Measurements from ENCODE around the gene MMP14. TPM values are rescaled to one million over a fixed set of nuclear protein-coding genes. Genes with fewer than 3 reads are reported as not detected.

Gene MMP14
- total RNA-seq, 1 donor from 2014 or later: 149 TPM

GRCh38 chr14:22893706-22894105 lies 57.3 kb downstream of the MMP14 start:
- intact Hi-C loops (cut with DNase I): no loop called here
- Histone ChIP-seq H3K9me3 (no peaks in the 10 kb centered on the region), H3K4me3 (no peak overlapping the region), H3K27ac (no peak overlapping the region), H3K36me3 (peaks cover 14% of the 10 kb centered on the region), H3K27me3 (no peaks in the 10 kb centered on the region), H3K4me1 (no peaks in the 10 kb centered on the region)
- DNase-seq: no peak
- no peak for ATAC-seq
- TF ChIP-seq CTCF (IDR thresholded peaks at IDR 0.05): no peak

GRCh38 chr14:22895402-22895801 lies 59.0 kb downstream of the MMP14 start:
- Histone ChIP-seq H3K36me3 (peaks cover 17% of the 10 kb centered on the region), H3K9me3 (no peaks in the 10 kb centered on the region), H3K27ac (no peak overlapping the region), H3K4me3 (no peak overlapping the region), H3K4me1 (no peaks in the 10 kb centered on the region), H3K27me3 (no peaks in the 10 kb centered on the region)
- TF ChIP-seq CTCF (IDR thresholded peaks at IDR 0.05): no peak
- ATAC-seq: no peak
- DNase-seq: no peak
- intact Hi-C loops (cut with DNase I): no loop called here

DNA sequence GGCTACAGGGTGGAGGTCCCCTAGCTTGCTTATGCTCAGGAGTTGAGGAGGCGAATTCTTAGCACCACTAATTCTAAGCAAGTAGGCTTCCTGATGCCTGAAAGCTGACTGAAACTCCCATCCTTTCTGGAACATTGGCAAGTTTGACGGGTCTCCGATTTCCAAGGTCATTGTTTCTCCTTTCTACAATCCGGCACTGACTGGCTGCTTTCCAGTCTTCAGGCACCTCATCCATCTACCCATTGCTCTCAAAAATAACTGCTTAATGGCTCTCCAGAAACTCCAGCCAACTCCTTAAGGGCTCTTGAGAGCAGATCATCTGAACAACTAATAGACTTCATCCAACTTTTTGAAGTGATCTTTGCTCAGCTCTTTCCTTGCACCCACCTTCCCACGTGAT lies 60.0 kb downstream of the MMP14 start:
- Histone ChIP-seq H3K4me1 (no peaks in the 10 kb centered on the region), H3K36me3 (peaks cover 27% of the 10 kb centered on the region), H3K4me3 (no peak overlapping the region), H3K27me3 (no peaks in the 10 kb centered on the region), H3K27ac (no peak overlapping the region), H3K9me3 (no peaks in the 10 kb centered on the region)
- TF ChIP-seq CTCF (IDR thresholded peaks at IDR 0.05): no peak
- no peak for DNase-seq
- intact Hi-C loops (cut with DNase I): no loop called here
- ATAC-seq: no peak

- H3K4me3 ChIP-seq: no peak overlapping the region
- intact Hi-C loops (cut with DNase I): no loop called here
- no peak for TF ChIP-seq CTCF (IDR thresholded peaks at IDR 0.05)
- H3K4me1 ChIP-seq: no peaks in the 10 kb centered on the region
- H3K36me3 ChIP-seq: peaks cover 31% of the 10 kb centered on the region
- H3K27ac ChIP-seq: no peak overlapping the region
- no peak for DNase-seq
- no peaks in the 10 kb centered on the region for H3K27me3 ChIP-seq
- ATAC-seq: no peak
- H3K9me3 ChIP-seq: no peaks in the 10 kb centered on the region
These were observed 60.4 kb downstream of the MMP14 start for GRCh38 chr14:22896760-22897159.

- no peak for DNase-seq
- Histone ChIP-seq H3K27me3 (no peaks in the 10 kb centered on the region), H3K4me3 (no peak overlapping the region), H3K27ac (no peak overlapping the region), H3K4me1 (no peaks in the 10 kb centered on the region), H3K36me3 (peaks cover 37% of the 10 kb centered on the region), H3K9me3 (no peaks in the 10 kb centered on the region)
- intact Hi-C loops (cut with DNase I): no loop called here
- no peak for ATAC-seq
- no peak for TF ChIP-seq CTCF (IDR thresholded peaks at IDR 0.05)
These were observed 61.0 kb downstream of the MMP14 start for GRCh38 chr14:22897357-22897756.

Other genes with a start within 250 kb of the MMP14 start
- gene DAD1, start 247.4 kb upstream of the MMP14 start, total RNA-seq: 184 TPM
- gene ABHD4, start 238.3 kb upstream of the MMP14 start, total RNA-seq: 34.2 TPM
- gene OR6J1, start 192.2 kb upstream of the MMP14 start, total RNA-seq: not detected
- gene OXA1L, start 69.9 kb upstream of the MMP14 start, total RNA-seq: 105 TPM
- gene SLC7A7, start 21.1 kb upstream of the MMP14 start, total RNA-seq: 84.4 TPM
- gene MRPL52, start 6.7 kb upstream of the MMP14 start, total RNA-seq: 58.4 TPM
- gene LRP10, start 35.2 kb downstream of the MMP14 start, total RNA-seq: 142 TPM
- 0.41 TPM for gene REM2, start 46.6 kb downstream of the MMP14 start, total RNA-seq
- 83.5 TPM for gene RBM23, start 82.6 kb downstream of the MMP14 start, total RNA-seq
- gene PRMT5, start 92.8 kb downstream of the MMP14 start, total RNA-seq: 38.9 TPM
- gene HAUS4, start 120.5 kb downstream of the MMP14 start, total RNA-seq: 44.7 TPM
- 37.8 TPM for gene AJUBA, start 146.0 kb downstream of the MMP14 start, total RNA-seq
- 8.4 TPM for gene C14orf93, start 173.6 kb downstream of the MMP14 start, total RNA-seq
- 75.7 TPM for gene PSMB5, start 198.3 kb downstream of the MMP14 start, total RNA-seq
- gene PSMB11, start 205.6 kb downstream of the MMP14 start, total RNA-seq: not detected
- 7.8 TPM for gene CDH24, start 220.9 kb downstream of the MMP14 start, total RNA-seq